Esophagus muscularis mucosa (tissue), 3 donors: ENCODE results near the gene ZNF483.

ENCODE experiments used
- POLR2AphosphoS5 ChIP-seq, 2 donors: sonication (generic); formaldehyde crosslinking; IDR thresholded peaks; one replicate each; pipeline ENCODE4 v1.6.1; 2017; ENCODE audit warnings: antibody characterized with exemption in 2 of 2
- TF ChIP-seq, protein P1 (sequence below), 3 experiments: fragments of 200-600 bp in 2 of 3; fragments of 450-650 bp in 1 of 3; sonication (generic) in 2 of 3; IDR thresholded peaks; one replicate each; pipeline ENCODE4 v1.5.1; 2017 to 2019; ENCODE audit warnings: antibody characterized with exemption in 3 of 3, mild to moderate bottlenecking in 2 of 3, moderate library complexity in 1 of 3

GRCh38 chr9:111529787-111530186, 4.8 kb downstream of the ZNF483 start:
- TF ChIP-seq, protein P1, sequence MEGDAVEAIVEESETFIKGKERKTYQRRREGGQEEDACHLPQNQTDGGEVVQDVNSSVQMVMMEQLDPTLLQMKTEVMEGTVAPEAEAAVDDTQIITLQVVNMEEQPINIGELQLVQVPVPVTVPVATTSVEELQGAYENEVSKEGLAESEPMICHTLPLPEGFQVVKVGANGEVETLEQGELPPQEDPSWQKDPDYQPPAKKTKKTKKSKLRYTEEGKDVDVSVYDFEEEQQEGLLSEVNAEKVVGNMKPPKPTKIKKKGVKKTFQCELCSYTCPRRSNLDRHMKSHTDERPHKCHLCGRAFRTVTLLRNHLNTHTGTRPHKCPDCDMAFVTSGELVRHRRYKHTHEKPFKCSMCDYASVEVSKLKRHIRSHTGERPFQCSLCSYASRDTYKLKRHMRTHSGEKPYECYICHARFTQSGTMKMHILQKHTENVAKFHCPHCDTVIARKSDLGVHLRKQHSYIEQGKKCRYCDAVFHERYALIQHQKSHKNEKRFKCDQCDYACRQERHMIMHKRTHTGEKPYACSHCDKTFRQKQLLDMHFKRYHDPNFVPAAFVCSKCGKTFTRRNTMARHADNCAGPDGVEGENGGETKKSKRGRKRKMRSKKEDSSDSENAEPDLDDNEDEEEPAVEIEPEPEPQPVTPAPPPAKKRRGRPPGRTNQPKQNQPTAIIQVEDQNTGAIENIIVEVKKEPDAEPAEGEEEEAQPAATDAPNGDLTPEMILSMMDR (IDR thresholded peaks at IDR 0.05): no peak
- no peak for TF ChIP-seq POLR2AphosphoS5 (IDR thresholded peaks at IDR 0.05)
